HG02943 (cell line): ENCODE data around the gene STX17.
A peak's percentile ranks its signal among the peaks of the same experiment; 100 is the strongest.

Source experiments
- ATAC-seq: cut with Tn5 transposase; IDR thresholded peaks from one replicate; pipeline ENCODE4 v1.9.1; 2021; ENCODE audit warnings: mild to moderate bottlenecking, low read depth, moderate library complexity; ENCODE audit not compliant: unreplicated experiment

Gene STX17

GRCh38 chr9:99903393-99903792, 3.1 kb upstream of the STX17 start:
- ATAC-seq: no peak

- ATAC-seq: peak; percentile 4
Measured at GRCh38 chr9:99905833-99906402, 536 bp upstream of the STX17 start.

- peak; percentile 18 for ATAC-seq
Measured at GRCh38 chr9:99907208-99907532, 716 bp downstream of the STX17 start.

GRCh38 chr9:99911600-99911999, 5.1 kb downstream of the STX17 start:
- ATAC-seq: no peak

- no peak for ATAC-seq
Measured at GRCh38 chr9:99916650-99917049, 10.2 kb downstream of the STX17 start.

GRCh38 chr9:99918134-99918533, 11.7 kb downstream of the STX17 start:
- no peak for ATAC-seq

GRCh38 chr9:99919930-99920329, 13.5 kb downstream of the STX17 start:
- no peak for ATAC-seq

- no peak for ATAC-seq
Measured at GRCh38 chr9:99921875-99922710, 15.6 kb downstream of the STX17 start.

- ATAC-seq: no peak
Measured at GRCh38 chr9:99922711-99923030, 16.2 kb downstream of the STX17 start.

- no peak for ATAC-seq
Measured at GRCh38 chr9:99925541-99925940, 19.1 kb downstream of the STX17 start.

- ATAC-seq: no peak
Measured at GRCh38 chr9:99929652-99930051, 23.2 kb downstream of the STX17 start.

- ATAC-seq: no peak
Measured at GRCh38 chr9:99931155-99931840, 24.8 kb downstream of the STX17 start.

GRCh38 chr9:99936947-99937587, 30.6 kb downstream of the STX17 start:
- no peak for ATAC-seq

- no peak for ATAC-seq
Measured at GRCh38 chr9:99947395-99947794, 40.9 kb downstream of the STX17 start.

GRCh38 chr9:99948482-99948881, 42.0 kb downstream of the STX17 start:
- ATAC-seq: no peak

- ATAC-seq: no peak
Measured at GRCh38 chr9:99948896-99949295, 42.4 kb downstream of the STX17 start.

- ATAC-seq: no peak
Measured at GRCh38 chr9:99953861-99954507, 47.5 kb downstream of the STX17 start.

- ATAC-seq: no peak
Measured at GRCh38 chr9:99954819-99955218, 48.4 kb downstream of the STX17 start.

GRCh38 chr9:99955606-99956005, 49.2 kb downstream of the STX17 start:
- ATAC-seq: no peak

- ATAC-seq: no peak
Measured at GRCh38 chr9:99962680-99963261, 56.3 kb downstream of the STX17 start.

- ATAC-seq: no peak
Measured at GRCh38 chr9:99964336-99964735, 57.9 kb downstream of the STX17 start.
